ENCODE results near the gene CASP14.

DNA sequence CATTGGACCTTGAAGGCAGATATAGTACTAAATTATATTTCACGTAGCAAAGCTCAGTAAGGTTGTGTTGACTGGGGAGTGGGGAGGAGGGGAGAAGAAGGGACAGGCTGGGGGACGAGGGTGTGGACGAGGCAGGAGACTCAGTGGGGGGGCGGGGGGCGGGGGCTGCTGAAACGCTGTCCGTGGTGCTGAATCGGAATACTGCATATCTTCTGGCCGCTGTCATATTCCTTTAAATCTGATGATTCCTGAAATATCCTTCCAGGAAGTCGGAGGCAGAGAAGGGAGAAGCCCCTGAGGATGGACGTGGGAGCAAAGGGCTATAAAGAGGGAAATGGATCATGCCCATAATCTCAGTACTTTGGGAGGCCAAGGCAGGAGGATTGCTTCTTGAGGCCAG lies 34.7 kb upstream of the CASP14 start:
- TF ChIP-seq, protein P1, sequence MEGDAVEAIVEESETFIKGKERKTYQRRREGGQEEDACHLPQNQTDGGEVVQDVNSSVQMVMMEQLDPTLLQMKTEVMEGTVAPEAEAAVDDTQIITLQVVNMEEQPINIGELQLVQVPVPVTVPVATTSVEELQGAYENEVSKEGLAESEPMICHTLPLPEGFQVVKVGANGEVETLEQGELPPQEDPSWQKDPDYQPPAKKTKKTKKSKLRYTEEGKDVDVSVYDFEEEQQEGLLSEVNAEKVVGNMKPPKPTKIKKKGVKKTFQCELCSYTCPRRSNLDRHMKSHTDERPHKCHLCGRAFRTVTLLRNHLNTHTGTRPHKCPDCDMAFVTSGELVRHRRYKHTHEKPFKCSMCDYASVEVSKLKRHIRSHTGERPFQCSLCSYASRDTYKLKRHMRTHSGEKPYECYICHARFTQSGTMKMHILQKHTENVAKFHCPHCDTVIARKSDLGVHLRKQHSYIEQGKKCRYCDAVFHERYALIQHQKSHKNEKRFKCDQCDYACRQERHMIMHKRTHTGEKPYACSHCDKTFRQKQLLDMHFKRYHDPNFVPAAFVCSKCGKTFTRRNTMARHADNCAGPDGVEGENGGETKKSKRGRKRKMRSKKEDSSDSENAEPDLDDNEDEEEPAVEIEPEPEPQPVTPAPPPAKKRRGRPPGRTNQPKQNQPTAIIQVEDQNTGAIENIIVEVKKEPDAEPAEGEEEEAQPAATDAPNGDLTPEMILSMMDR (IDR thresholded peaks at IDR 0.05) = no peak
- TF ChIP-seq POLR2A (IDR thresholded peaks at IDR 0.05) = no peak

Data from uterus (tissue), 2 donors.